Activated CD8-positive, alpha-beta memory T cell treated with anti-CD3 and anti-CD28 coated beads, Interleukin-2, amount 10 ng/mL, durations not matched to agents 7 days and 5 days (primary cell): ENCODE data around the gene TRABD2B. TPM values are rescaled to one million over a fixed set of nuclear protein-coding genes. Genes with fewer than 3 reads are reported as not detected.

ENCODE experiments used
- ATAC-seq: fragments of 150-1000 bp; cut with Tn5 transposase; one replicate; pipeline ENCODE4 v1.10.0; 2021; ENCODE audit warnings: moderate library complexity
- CTCF ChIA-PET: fragments of 350-600 bp; sonication (Branson Sonifier 250); formaldehyde crosslinking; loops from one replicate; lab custom pipeline; 2021; ENCODE audit warnings: antibody characterized with exemption; lab: Charles Lee
- DNase-seq: peaks from one replicate; pipeline ENCODE4 v3.0.0-alpha.2; 2020
- H3K27ac Mint-ChIP-seq: one replicate; pipeline ENCODE4 v1.8.0; 2021; ENCODE audit warnings: mild to moderate bottlenecking, mixed read lengths
- H3K27me3 Mint-ChIP-seq: one replicate; pipeline ENCODE4 v1.8.0; 2021; ENCODE audit warnings: mixed read lengths
- H3K36me3 Mint-ChIP-seq: one replicate; pipeline ENCODE4 v1.8.0; 2021; ENCODE audit warnings: mild to moderate bottlenecking, mixed read lengths
- H3K4me1 Mint-ChIP-seq: one replicate; pipeline ENCODE4 v1.8.0; 2021; ENCODE audit warnings: mixed read lengths
- H3K4me3 Mint-ChIP-seq: one replicate; pipeline ENCODE4 v1.8.0; 2021; ENCODE audit warnings: mild to moderate bottlenecking, moderate library complexity, mixed read lengths
- H3K9me3 Mint-ChIP-seq: one replicate; pipeline ENCODE4 v1.8.0; 2022; ENCODE audit warnings: low read depth, mixed read lengths
- total RNA-seq, 2 experiments: library from RNA; stranded (reverse); gene quantifications; one replicate each; pipeline ENCODE4 v1.2.3, GENCODE V29; 2021

The TRABD2B gene
- total RNA-seq, 2 experiments from 2014 or later: not detected

- CTCF ChIA-PET: no interaction called here
- no peaks in the 10 kb centered on the region for H3K9me3 Mint-ChIP-seq
- no peak overlapping the region for H3K27ac Mint-ChIP-seq
- peaks cover 4% of the 10 kb centered on the region for H3K27me3 Mint-ChIP-seq
- H3K4me1 Mint-ChIP-seq: no peaks in the 10 kb centered on the region
- no peak for DNase-seq
- H3K4me3 Mint-ChIP-seq: no peak overlapping the region
- H3K36me3 Mint-ChIP-seq: no peaks in the 10 kb centered on the region
- ATAC-seq: no peak
Observed at GRCh38 chr1:48028218-48029069, 31.3 kb upstream of the TRABD2B start.

DNA sequence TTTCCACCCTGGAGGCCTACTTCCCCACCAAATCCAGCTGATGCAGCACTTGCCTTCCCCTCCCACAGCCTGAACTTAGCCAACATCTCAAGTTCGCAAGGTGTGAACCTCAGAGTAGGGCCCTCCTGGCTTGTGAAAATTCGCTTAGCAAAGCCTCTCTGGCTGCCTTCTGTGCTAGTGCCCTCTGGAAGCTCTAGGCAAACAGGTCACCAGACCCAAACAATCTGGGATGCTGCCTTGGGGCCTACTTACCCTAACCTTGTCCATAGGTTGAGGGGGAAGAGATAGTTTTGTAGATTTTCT, 30.3 kb upstream of the TRABD2B start:
- H3K36me3 Mint-ChIP-seq: no peaks in the 10 kb centered on the region
- peaks cover 4% of the 10 kb centered on the region for H3K27me3 Mint-ChIP-seq
- CTCF ChIA-PET: no interaction called here
- H3K4me3 Mint-ChIP-seq: no peak overlapping the region
- H3K9me3 Mint-ChIP-seq: no peaks in the 10 kb centered on the region
- H3K27ac Mint-ChIP-seq: no peak overlapping the region
- no peak for DNase-seq
- ATAC-seq: no peak
- no peaks in the 10 kb centered on the region for H3K4me1 Mint-ChIP-seq

DNA sequence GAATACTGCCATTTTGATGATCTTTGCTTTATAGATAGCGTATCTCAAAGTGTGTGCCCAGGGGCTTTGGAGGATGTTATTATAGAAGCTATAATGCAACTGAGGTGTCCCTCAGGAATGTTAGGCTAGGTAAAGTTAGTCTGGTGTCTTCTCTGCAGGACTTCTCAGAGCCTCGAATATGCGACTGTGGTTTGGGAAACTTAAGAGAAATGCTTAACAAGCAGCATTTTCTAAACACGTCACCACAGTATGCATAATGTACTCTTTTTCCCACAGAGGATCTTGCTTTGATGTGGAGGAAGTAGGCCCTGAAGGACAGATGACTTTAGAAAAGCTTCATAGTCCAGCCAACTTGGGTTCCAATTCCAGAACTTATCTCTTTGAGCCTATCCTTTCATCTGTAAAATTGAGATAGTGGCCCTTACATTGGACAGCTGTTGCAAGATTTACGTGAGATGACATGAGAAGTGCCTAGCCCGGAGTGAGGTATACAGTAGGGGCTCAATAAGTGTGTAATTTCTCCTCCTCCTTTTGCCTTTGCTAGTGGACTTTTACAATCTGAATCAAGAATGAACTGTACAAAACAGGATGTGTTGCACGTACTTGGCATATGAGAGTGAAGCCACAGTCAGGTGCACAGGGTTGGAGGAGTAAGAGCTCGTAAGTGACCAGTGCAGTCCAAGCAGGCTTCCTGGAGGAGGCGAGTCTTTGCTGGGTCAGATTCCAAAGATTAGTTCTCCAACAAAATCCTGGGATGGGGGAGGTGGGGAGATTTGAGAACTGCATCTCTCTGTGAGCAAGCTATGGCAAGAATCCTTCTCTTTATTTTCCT, 29.7 kb upstream of the TRABD2B start:
- H3K27me3 Mint-ChIP-seq: peaks cover 4% of the 10 kb centered on the region
- H3K4me1 Mint-ChIP-seq: no peaks in the 10 kb centered on the region
- DNase-seq: no peak
- no peaks in the 10 kb centered on the region for H3K36me3 Mint-ChIP-seq
- H3K4me3 Mint-ChIP-seq: no peak overlapping the region
- ATAC-seq: no peak
- H3K27ac Mint-ChIP-seq: no peak overlapping the region
- CTCF ChIA-PET: no interaction called here
- H3K9me3 Mint-ChIP-seq: no peaks in the 10 kb centered on the region

GRCh38 chr1:48026275-48026674, 29.1 kb upstream of the TRABD2B start:
- no peak for ATAC-seq
- H3K36me3 Mint-ChIP-seq: no peaks in the 10 kb centered on the region

DNA sequence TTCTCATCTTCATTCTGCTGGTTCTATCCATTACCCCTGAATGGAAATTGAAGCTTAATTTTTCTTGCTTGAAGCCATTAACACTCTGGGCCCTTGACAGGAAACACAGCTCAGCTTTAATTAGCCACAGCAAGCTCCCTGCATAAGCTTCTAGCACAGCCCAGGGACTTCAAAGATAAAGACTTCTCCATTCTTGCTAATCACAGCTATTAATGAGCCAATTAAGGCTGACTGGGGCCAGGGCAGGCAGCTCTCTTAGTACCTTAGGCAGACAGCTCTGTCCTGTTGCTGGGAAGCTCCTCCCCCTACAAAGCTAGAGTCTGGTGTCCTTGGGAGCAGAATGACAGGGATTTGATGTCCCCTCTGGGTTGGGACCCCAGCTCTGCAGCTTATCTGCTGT, 27.9 kb upstream of the TRABD2B start:
- peaks cover 4% of the 10 kb centered on the region for H3K27me3 Mint-ChIP-seq
- CTCF ChIA-PET: interaction anchor here (1.2 kb wide), 1 partner anchor 28 kb away, joined by 4 read pairs; the partner anchor contains the start of gene TRABD2B
- DNase-seq (no peak), ATAC-seq (no peak)
- H3K4me3 Mint-ChIP-seq: no peak overlapping the region
- no peaks in the 10 kb centered on the region for H3K36me3 Mint-ChIP-seq
- no peaks in the 10 kb centered on the region for H3K9me3 Mint-ChIP-seq
- no peak overlapping the region for H3K27ac Mint-ChIP-seq
- no peaks in the 10 kb centered on the region for H3K4me1 Mint-ChIP-seq

More at GRCh38 chr1:48026275-48026674, 29.1 kb upstream of the TRABD2B start:
- Mint-ChIP-seq H3K27me3 (peaks cover 4% of the 10 kb centered on the region), H3K9me3 (no peaks in the 10 kb centered on the region), H3K4me3 (no peak overlapping the region), H3K27ac (no peak overlapping the region), H3K4me1 (no peaks in the 10 kb centered on the region)
- CTCF ChIA-PET: no interaction called here
- no peak for DNase-seq

GRCh38 chr1:48023488-48023887, 26.3 kb upstream of the TRABD2B start:
- Mint-ChIP-seq H3K36me3 (no peaks in the 10 kb centered on the region), H3K9me3 (no peaks in the 10 kb centered on the region), H3K27me3 (peaks cover 4% of the 10 kb centered on the region), H3K4me3 (no peak overlapping the region), H3K27ac (no peak overlapping the region), H3K4me1 (no peaks in the 10 kb centered on the region)
- ATAC-seq (no peak), DNase-seq (no peak)
- CTCF ChIA-PET: interaction anchor here (0.6 kb wide), 1 partner anchor 464 kb away, joined by 3 read pairs; no protein-coding TSS in a partner anchor

DNA sequence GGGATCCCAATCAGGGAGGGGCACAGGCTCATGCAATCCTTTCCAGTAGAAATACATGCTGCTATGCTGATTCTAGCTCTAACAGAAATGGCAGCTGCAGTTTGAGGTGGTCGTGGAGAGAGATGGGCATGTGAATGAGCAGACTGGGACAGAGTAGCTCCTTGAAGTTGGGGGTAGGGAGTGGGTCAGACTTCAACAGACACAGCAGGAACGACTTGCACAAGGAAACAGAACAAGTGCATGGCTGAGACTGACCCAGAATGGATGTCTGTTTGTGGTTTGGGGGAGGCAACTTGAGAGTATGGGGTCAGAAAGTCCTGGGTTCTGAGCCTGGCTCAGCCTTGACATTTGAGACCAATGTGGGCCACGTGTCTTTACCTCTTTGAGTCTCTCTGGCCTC, 25.1 kb upstream of the TRABD2B start:
- H3K9me3 Mint-ChIP-seq: no peaks in the 10 kb centered on the region
- CTCF ChIA-PET: no interaction called here
- H3K4me3 Mint-ChIP-seq: no peak overlapping the region
- ATAC-seq (no peak), DNase-seq (no peak)
- H3K4me1 Mint-ChIP-seq: no peaks in the 10 kb centered on the region
- no peaks in the 10 kb centered on the region for H3K36me3 Mint-ChIP-seq
- no peak overlapping the region for H3K27ac Mint-ChIP-seq
- peaks cover 4% of the 10 kb centered on the region for H3K27me3 Mint-ChIP-seq

DNA sequence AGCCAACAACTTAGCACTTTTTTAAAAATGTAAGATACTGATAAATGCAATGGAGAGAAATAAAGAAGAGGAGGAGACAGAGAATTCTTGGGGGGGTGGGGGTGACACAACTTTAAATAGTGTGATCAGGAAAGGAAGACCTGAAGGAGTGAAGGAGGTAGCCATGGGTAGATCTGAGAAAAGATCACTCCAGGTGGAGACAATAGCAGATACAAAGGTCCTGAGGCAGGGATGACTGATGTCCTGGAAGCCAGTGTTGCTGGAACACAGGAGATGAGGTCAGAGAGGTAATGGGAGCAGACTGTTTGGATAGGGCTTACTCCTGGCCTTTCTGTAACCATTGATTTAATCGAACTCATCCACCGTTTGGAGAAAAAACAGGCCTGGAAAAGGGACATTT, 24.6 kb upstream of the TRABD2B start:
- DNase-seq: no peak
- CTCF ChIA-PET: no interaction called here

GRCh38 chr1:48019714-48020315, 22.6 kb upstream of the TRABD2B start:
- ATAC-seq: no peak
- H3K9me3 Mint-ChIP-seq: no peaks in the 10 kb centered on the region
- H3K27me3 Mint-ChIP-seq: peaks cover 17% of the 10 kb centered on the region
- H3K36me3 Mint-ChIP-seq: no peaks in the 10 kb centered on the region
- no peaks in the 10 kb centered on the region for H3K4me1 Mint-ChIP-seq
- H3K4me3 Mint-ChIP-seq: no peak overlapping the region
- H3K27ac Mint-ChIP-seq: no peak overlapping the region
- DNase-seq: no peak
- CTCF ChIA-PET: interaction anchor here (1.6 kb wide), 1 partner anchor 22 kb away, joined by 5 read pairs; the partner anchor contains the start of gene TRABD2B

More for the DNA sequence above, 24.6 kb upstream of the TRABD2B start:
- no peak overlapping the region for H3K4me3 Mint-ChIP-seq
- no peaks in the 10 kb centered on the region for H3K4me1 Mint-ChIP-seq
- no peaks in the 10 kb centered on the region for H3K36me3 Mint-ChIP-seq
- H3K27ac Mint-ChIP-seq: no peak overlapping the region
- H3K27me3 Mint-ChIP-seq: peaks cover 8% of the 10 kb centered on the region
- H3K9me3 Mint-ChIP-seq: no peaks in the 10 kb centered on the region
- no peak for ATAC-seq

- H3K27ac Mint-ChIP-seq: no peak overlapping the region
- H3K4me1 Mint-ChIP-seq: no peaks in the 10 kb centered on the region
- H3K27me3 Mint-ChIP-seq: peaks cover 24% of the 10 kb centered on the region
- no peak for DNase-seq
- no peak overlapping the region for H3K4me3 Mint-ChIP-seq
- no peaks in the 10 kb centered on the region for H3K9me3 Mint-ChIP-seq
- H3K36me3 Mint-ChIP-seq: no peaks in the 10 kb centered on the region
- CTCF ChIA-PET: interaction anchor here (1.2 kb wide), 1 partner anchor 11 kb away, joined by 3 read pairs; no protein-coding TSS in a partner anchor
- no peak for ATAC-seq
Observed at GRCh38 chr1:48018799-48019198, 21.6 kb upstream of the TRABD2B start.

DNA sequence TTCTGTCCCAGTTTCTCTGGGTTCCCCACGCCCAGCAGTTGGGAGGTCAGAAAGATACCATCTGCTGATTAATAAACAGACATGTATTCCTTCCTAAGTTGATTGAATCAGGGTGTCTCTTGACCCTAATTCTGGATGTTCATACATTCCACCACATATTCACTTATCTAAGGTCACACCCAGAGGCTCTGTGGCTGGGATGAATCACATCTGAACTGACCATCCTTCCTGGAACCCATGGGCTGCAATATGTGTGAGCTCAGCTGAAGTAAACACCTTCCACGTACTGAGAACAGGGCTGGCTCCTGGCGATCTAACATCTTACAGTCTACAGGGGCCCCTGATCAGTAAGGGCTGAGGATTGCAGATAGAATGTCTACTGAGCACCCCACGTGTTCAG, 20.5 kb upstream of the TRABD2B start:
- H3K27me3 Mint-ChIP-seq: peaks cover 32% of the 10 kb centered on the region
- no peaks in the 10 kb centered on the region for H3K9me3 Mint-ChIP-seq
- no peaks in the 10 kb centered on the region for H3K36me3 Mint-ChIP-seq
- no peak overlapping the region for H3K4me3 Mint-ChIP-seq
- ATAC-seq: no peak
- DNase-seq: no peak
- H3K4me1 Mint-ChIP-seq: no peaks in the 10 kb centered on the region
- H3K27ac Mint-ChIP-seq: no peak overlapping the region
- CTCF ChIA-PET: no interaction called here

GRCh38 chr1:48016515-48016914, 19.3 kb upstream of the TRABD2B start:
- Mint-ChIP-seq H3K27ac (no peak overlapping the region), H3K9me3 (no peaks in the 10 kb centered on the region), H3K4me1 (no peaks in the 10 kb centered on the region), H3K4me3 (no peak overlapping the region), H3K27me3 (peaks cover 40% of the 10 kb centered on the region), H3K36me3 (no peaks in the 10 kb centered on the region)
- DNase-seq (no peak), ATAC-seq (no peak)
- CTCF ChIA-PET: no interaction called here

DNA sequence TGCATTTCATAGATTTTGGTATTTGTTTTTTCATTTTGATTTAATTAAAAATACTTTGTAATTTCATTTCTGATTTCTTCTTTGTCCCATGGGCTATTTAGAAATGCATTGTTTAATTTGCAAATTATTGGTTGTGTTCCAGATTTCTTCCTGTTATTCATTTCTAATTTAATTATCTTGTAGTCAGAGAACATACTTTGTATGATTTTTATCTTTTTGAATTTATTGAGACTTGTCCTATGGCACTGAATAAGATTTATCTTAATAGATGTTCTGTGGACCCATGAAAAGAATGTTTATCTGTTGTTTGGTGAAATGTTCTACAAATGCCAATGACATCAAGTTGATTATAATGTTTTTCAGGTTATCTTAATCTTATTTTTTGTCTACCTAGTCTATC, 16.1 kb upstream of the TRABD2B start:
- ATAC-seq (no peak), DNase-seq (no peak)
- H3K36me3 Mint-ChIP-seq: no peaks in the 10 kb centered on the region
- CTCF ChIA-PET: no interaction called here
- peaks cover 51% of the 10 kb centered on the region for H3K27me3 Mint-ChIP-seq
- H3K4me3 Mint-ChIP-seq: no peak overlapping the region
- H3K4me1 Mint-ChIP-seq: no peaks in the 10 kb centered on the region
- H3K27ac Mint-ChIP-seq: no peak overlapping the region
- no peaks in the 10 kb centered on the region for H3K9me3 Mint-ChIP-seq
